ENCODE data around the gene TBC1D24.

DNA sequence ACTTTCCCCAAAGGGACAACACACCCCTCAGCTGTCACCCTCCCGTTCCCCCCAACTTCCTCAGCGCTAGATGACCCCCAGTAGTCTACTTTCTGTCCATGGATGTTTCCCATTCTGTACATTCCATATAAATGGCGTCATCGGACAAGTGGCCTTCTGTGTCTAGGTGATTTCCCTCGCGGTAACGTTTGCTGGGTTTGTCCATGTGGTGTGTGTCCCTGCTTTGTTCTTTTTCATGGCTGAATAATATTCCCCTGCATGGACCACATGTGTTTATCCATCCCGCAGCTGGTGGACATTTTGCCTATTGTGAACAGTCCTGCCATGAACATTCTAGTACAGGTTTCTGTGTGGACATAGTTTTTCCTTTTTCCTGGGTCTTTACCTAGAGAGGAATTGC, 22.3 kb upstream of the TBC1D24 start:
- TF ChIP-seq, protein P1, sequence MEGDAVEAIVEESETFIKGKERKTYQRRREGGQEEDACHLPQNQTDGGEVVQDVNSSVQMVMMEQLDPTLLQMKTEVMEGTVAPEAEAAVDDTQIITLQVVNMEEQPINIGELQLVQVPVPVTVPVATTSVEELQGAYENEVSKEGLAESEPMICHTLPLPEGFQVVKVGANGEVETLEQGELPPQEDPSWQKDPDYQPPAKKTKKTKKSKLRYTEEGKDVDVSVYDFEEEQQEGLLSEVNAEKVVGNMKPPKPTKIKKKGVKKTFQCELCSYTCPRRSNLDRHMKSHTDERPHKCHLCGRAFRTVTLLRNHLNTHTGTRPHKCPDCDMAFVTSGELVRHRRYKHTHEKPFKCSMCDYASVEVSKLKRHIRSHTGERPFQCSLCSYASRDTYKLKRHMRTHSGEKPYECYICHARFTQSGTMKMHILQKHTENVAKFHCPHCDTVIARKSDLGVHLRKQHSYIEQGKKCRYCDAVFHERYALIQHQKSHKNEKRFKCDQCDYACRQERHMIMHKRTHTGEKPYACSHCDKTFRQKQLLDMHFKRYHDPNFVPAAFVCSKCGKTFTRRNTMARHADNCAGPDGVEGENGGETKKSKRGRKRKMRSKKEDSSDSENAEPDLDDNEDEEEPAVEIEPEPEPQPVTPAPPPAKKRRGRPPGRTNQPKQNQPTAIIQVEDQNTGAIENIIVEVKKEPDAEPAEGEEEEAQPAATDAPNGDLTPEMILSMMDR (IDR thresholded peaks at IDR 0.05), result no peak
- no peak for TF ChIP-seq POLR2AphosphoS5 (IDR thresholded peaks at IDR 0.05)
- TF ChIP-seq EP300 (IDR thresholded peaks at IDR 0.05), result no peak

Data from stomach (tissue), 4 donors.